Neural cell (in vitro differentiated cells): ENCODE measurements around the gene CEP120. TPM values are rescaled to one million over a fixed set of nuclear protein-coding genes. Genes with fewer than 3 reads are reported as not detected.

Experiments
- H2AFZ ChIP-seq: fragments of 200-600, 300-800 bp; sonication (generic), shearing (Covaris generic); 2 replicates; pipeline ENCODE4 v1.6.0; 2014; ENCODE audit warnings: low read depth, mild to moderate bottlenecking, antibody characterized with exemption, low read length, moderate library complexity
- H3F3A ChIP-seq: fragments of 200-600 bp; shearing (Covaris generic); 2 replicates; pipeline ENCODE4 v1.6.1; 2016; ENCODE audit warnings: mild to moderate bottlenecking, moderate library complexity, mixed read lengths, antibody characterized with exemption, low read length; ENCODE audit not compliant: insufficient read depth, poor library complexity, severe bottlenecking
- H3K27ac ChIP-seq: fragments of 200-600, 300-800 bp; sonication (generic), shearing (Covaris generic); 2 replicates; pipeline ENCODE4 v1.5.1; 2014; ENCODE audit warnings: mild to moderate bottlenecking, low read length, moderate library complexity
- H3K27me3 ChIP-seq: fragments of 300-800, 200-600 bp; sonication (generic), shearing (Covaris generic); 2 replicates; pipeline ENCODE4 v1.6.0; 2014; ENCODE audit warnings: mild to moderate bottlenecking, low read depth, low read length, moderate library complexity; ENCODE audit not compliant: insufficient read depth
- H3K36me3 ChIP-seq: fragments of 300-800, 200-600 bp; sonication (generic), shearing (Covaris generic); 2 replicates; pipeline ENCODE4 v1.5.1; 2014; ENCODE audit warnings: mild to moderate bottlenecking, antibody characterized with exemption, low read length, moderate library complexity; ENCODE audit not compliant: insufficient read depth
- H3K4me2 ChIP-seq: fragments of 300-800, 200-600 bp; sonication (generic), shearing (Covaris generic); 2 replicates; pipeline ENCODE4 v1.6.0; 2014; ENCODE audit warnings: mild to moderate bottlenecking, low read length
- H3K4me3 ChIP-seq: fragments of 300-800, 200-600 bp; sonication (generic), shearing (Covaris generic); 2 replicates; pipeline ENCODE4 v1.5.1; 2014; ENCODE audit warnings: mild to moderate bottlenecking, low read length, moderate library complexity
- H3K79me2 ChIP-seq: fragments of 200-600 bp; shearing (Covaris generic); replicated peaks from 2 replicates; pipeline ENCODE4 v1.6.0; 2014; ENCODE audit warnings: mild to moderate bottlenecking, low read length, moderate library complexity; ENCODE audit not compliant: insufficient read depth
- H3K9ac ChIP-seq: fragments of 300-800, 200-600 bp; sonication (generic), shearing (Covaris generic); 2 replicates; pipeline ENCODE4 v1.6.1; 2016; ENCODE audit warnings: mild to moderate bottlenecking, low read length, mixed read lengths
- H3K9me2 ChIP-seq: fragments of 200-600 bp; shearing (Covaris generic); 2 replicates; pipeline ENCODE4 v1.6.1; 2016; ENCODE audit warnings: mild to moderate bottlenecking, low read length, mixed read lengths; ENCODE audit not compliant: insufficient read depth
- H3K9me3 ChIP-seq: fragments of 200-600, 300-800 bp; sonication (generic), shearing (Covaris generic); 2 replicates; pipeline ENCODE4 v1.6.1; 2016; ENCODE audit warnings: mild to moderate bottlenecking, mixed run types, low read length, moderate library complexity, mixed read lengths
- H4K20me1 ChIP-seq: fragments of 200-600 bp; shearing (Covaris generic); 2 replicates; pipeline ENCODE4 v1.6.1; 2016; ENCODE audit warnings: mild to moderate bottlenecking, mixed run types; ENCODE audit not compliant: insufficient read depth
- CTCF ChIP-seq: fragments of 450-650 bp; IDR thresholded peaks from 2 replicates; pipeline ENCODE4 v1.5.1; 2014; ENCODE audit warnings: antibody characterized with exemption, mild to moderate bottlenecking, moderate library complexity; ENCODE audit not compliant: poor library complexity, severe bottlenecking
- EP300 ChIP-seq: fragments of 450-650 bp; conservative IDR thresholded peaks from 2 replicates; pipeline ENCODE4 v1.6.1; 2014; ENCODE audit warnings: antibody characterized with exemption, mild to moderate bottlenecking, moderate library complexity; ENCODE audit not compliant: poor library complexity, severe bottlenecking
- EZH2 ChIP-seq: fragments of 200-600, 300-800 bp; shearing (Covaris generic), sonication (generic); IDR thresholded peaks from 2 replicates; pipeline ENCODE4 v1.6.1; 2014; ENCODE audit warnings: antibody characterized with exemption, low read length, borderline replicate concordance, mild to moderate bottlenecking; ENCODE audit not compliant: insufficient read depth, poor library complexity, severe bottlenecking
- MXI1 ChIP-seq: fragments of 450-650 bp; conservative IDR thresholded peaks from 2 replicates; pipeline ENCODE4 v1.6.1; 2014; ENCODE audit warnings: antibody characterized with exemption, mild to moderate bottlenecking; ENCODE audit not compliant: poor library complexity, severe bottlenecking
- POLR2AphosphoS5 ChIP-seq: IDR thresholded peaks from 2 replicates; pipeline ENCODE4 v1.6.1; 2012
- RAD21 ChIP-seq: fragments of 450-650 bp; conservative IDR thresholded peaks from 2 replicates; pipeline ENCODE4 v1.6.1; 2014; ENCODE audit warnings: antibody characterized with exemption, mild to moderate bottlenecking, moderate library complexity
- REST ChIP-seq: IDR thresholded peaks from 2 replicates; pipeline ENCODE4 v1.6.1; 2012; ENCODE audit warnings: borderline replicate concordance
- SMC3 ChIP-seq: fragments of 450-650 bp; conservative IDR thresholded peaks from 2 replicates; pipeline ENCODE4 v1.6.1; 2014; ENCODE audit warnings: antibody characterized with exemption, mild to moderate bottlenecking, moderate library complexity; ENCODE audit not compliant: poor library complexity
- TAF1 ChIP-seq: IDR thresholded peaks from 2 replicates; pipeline ENCODE4 v1.6.1; 2012; ENCODE audit warnings: low read depth
- polyA plus RNA-seq: library from polyadenylated mRNA; depleted of rRNA; stranded (reverse); fragments of >200 nt; gene quantifications from 2 replicates; pipeline ENCODE4 v1.2.3, GENCODE V29; 2014

Gene CEP120
- polyA plus RNA-seq, 1 donor from 2014 or later: 33.2 TPM

- H3K9ac ChIP-seq: no peak overlapping the region
- H3K27ac ChIP-seq: no peak overlapping the region
- H3K27me3 ChIP-seq: no peaks in the 10 kb centered on the region
- no peak for TF ChIP-seq SMC3
- TF ChIP-seq REST: no peak
- no peak for TF ChIP-seq POLR2AphosphoS5
- TF ChIP-seq EP300: no peak
- TF ChIP-seq CTCF: no peak
- TF ChIP-seq EZH2: no peak
- TF ChIP-seq RAD21: no peak
- no peak for TF ChIP-seq MXI1
- TF ChIP-seq TAF1: no peak
- no peaks in the 10 kb centered on the region for H3K9me2 ChIP-seq
- no peaks in the 10 kb centered on the region for H4K20me1 ChIP-seq
- H3K4me3 ChIP-seq: no peak overlapping the region
- no peak overlapping the region for H3K4me2 ChIP-seq
- H2AFZ ChIP-seq: no peak overlapping the region
- no peaks in the 10 kb centered on the region for H3K36me3 ChIP-seq
- H3K79me2 ChIP-seq: no peaks in the 10 kb centered on the region
- H3K9me3 ChIP-seq: no peaks in the 10 kb centered on the region
- no peaks in the 10 kb centered on the region for H3F3A ChIP-seq
Measured at GRCh38 chr5:123452401-123452800, 29.2 kb upstream of the CEP120 start.

DNA sequence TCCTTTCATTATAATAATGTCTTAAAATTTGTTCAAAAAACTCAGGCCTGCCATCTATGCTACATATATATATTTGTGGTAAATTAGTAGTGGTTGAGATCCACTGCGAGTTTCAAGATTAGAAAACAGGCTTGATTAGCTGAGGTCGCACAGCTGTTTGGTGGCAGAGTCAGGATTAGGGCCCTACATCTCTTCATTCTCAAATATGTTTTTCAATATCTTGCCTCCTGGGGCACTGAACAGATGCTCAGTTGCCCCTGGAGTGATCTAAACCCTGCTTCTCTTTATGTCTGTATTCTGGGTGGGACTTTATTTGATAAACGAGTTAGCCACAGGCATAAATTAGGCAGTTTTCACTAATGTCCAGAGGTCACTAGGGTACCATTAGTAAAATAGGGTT, 27.8 kb upstream of the CEP120 start:
- Histone ChIP-seq H3F3A (no peaks in the 10 kb centered on the region), H3K27ac (no peak overlapping the region), H3K4me3 (no peak overlapping the region), H3K9me2 (no peaks in the 10 kb centered on the region), H3K4me2 (no peak overlapping the region), H3K9ac (no peak overlapping the region), H2AFZ (no peak overlapping the region), H3K27me3 (no peaks in the 10 kb centered on the region), H3K79me2 (no peaks in the 10 kb centered on the region), H4K20me1 (no peaks in the 10 kb centered on the region), H3K9me3 (no peaks in the 10 kb centered on the region), H3K36me3 (no peaks in the 10 kb centered on the region)
- TF ChIP-seq CTCF (no peak), TAF1 (no peak), POLR2AphosphoS5 (no peak), MXI1 (no peak)
